Stomach (tissue), 4 donors: ENCODE results near the gene PTPRG.

Source experiments
- CTCF ChIP-seq, 7 experiments: fragments of 450-650 bp in 4 of 7; fragments of 200-600 bp in 3 of 7; sonication (generic) in 3 of 7; IDR thresholded peaks; one replicate each; pipeline ENCODE4 v1.5.1; 2016 to 2019; ENCODE audit warnings: antibody characterized with exemption in 7 of 7, control low read depth in 2 of 7, mild to moderate bottlenecking in 1 of 7
- POLR2A ChIP-seq, 4 donors: fragments of 450-650 bp; IDR thresholded peaks; one replicate each; pipeline ENCODE4 v1.6.1; 2016; ENCODE audit warnings: antibody characterized with exemption in 4 of 4, control low read depth in 2 of 4, mild to moderate bottlenecking in 1 of 4, moderate library complexity in 1 of 4
- POLR2AphosphoS5 ChIP-seq, 3 donors: sonication (generic); formaldehyde crosslinking; IDR thresholded peaks; one replicate each; pipeline ENCODE4 v1.6.1; 2016; ENCODE audit warnings: antibody characterized with exemption in 3 of 3

- no peak for TF ChIP-seq POLR2A (IDR thresholded peaks at IDR 0.05)
- no peak for TF ChIP-seq POLR2AphosphoS5 (IDR thresholded peaks at IDR 0.05)
- no peak for TF ChIP-seq CTCF (IDR thresholded peaks at IDR 0.05)
These were observed 200.5 kb downstream of the PTPRG start for GRCh38 chr3:61761694-61762430.
